ENCODE measurements around the gene GPR45.

GPR45 gene

GRCh38 chr2:105255979-105256378, 14.4 kb downstream of the GPR45 start:
- no peak for DNase-seq

- no peak for DNase-seq
Measured at GRCh38 chr2:105256431-105257047, 15.0 kb downstream of the GPR45 start.

GRCh38 chr2:105257981-105258380, 16.4 kb downstream of the GPR45 start:
- DNase-seq: no peak

GRCh38 chr2:105258835-105259350, 17.4 kb downstream of the GPR45 start:
- no peak for DNase-seq

GRCh38 chr2:105261061-105261460, 19.5 kb downstream of the GPR45 start:
- DNase-seq: peak; percentile 22

- DNase-seq: no peak
Measured at GRCh38 chr2:105262651-105263091, 21.1 kb downstream of the GPR45 start.

- no peak for DNase-seq
Measured at GRCh38 chr2:105269426-105269825, 27.9 kb downstream of the GPR45 start.

GRCh38 chr2:105271393-105272045, 30.0 kb downstream of the GPR45 start:
- no peak for DNase-seq

- no peak for DNase-seq
Measured at GRCh38 chr2:105272176-105272575, 30.6 kb downstream of the GPR45 start.

- DNase-seq: no peak
Measured at GRCh38 chr2:105274046-105274445, 32.5 kb downstream of the GPR45 start.

- no peak for DNase-seq
Measured at GRCh38 chr2:105278654-105279053, 37.1 kb downstream of the GPR45 start.

- DNase-seq: no peak
Measured at GRCh38 chr2:105279126-105279525, 37.6 kb downstream of the GPR45 start.

GRCh38 chr2:105280281-105280680, 38.7 kb downstream of the GPR45 start:
- DNase-seq: no peak

GRCh38 chr2:105283532-105283931, 42.0 kb downstream of the GPR45 start:
- no peak for DNase-seq

- DNase-seq: no peak
Measured at GRCh38 chr2:105287692-105288091, 46.1 kb downstream of the GPR45 start.

GRCh38 chr2:105288133-105288532, 46.6 kb downstream of the GPR45 start:
- DNase-seq: no peak

- DNase-seq: no peak
Measured at GRCh38 chr2:105290981-105291660, 49.6 kb downstream of the GPR45 start.

GRCh38 chr2:105291981-105292380, 50.4 kb downstream of the GPR45 start:
- no peak for DNase-seq
